GM10847 (cell line): ENCODE data around the gene AAK1.

Source experiments
- POLR2A ChIP-seq: IDR thresholded peaks from 2 replicates; pipeline ENCODE4 v1.6.1; 2011; ENCODE audit not compliant: insufficient read length; ENCODE audit errors: extremely low read depth

AAK1 gene

DNA sequence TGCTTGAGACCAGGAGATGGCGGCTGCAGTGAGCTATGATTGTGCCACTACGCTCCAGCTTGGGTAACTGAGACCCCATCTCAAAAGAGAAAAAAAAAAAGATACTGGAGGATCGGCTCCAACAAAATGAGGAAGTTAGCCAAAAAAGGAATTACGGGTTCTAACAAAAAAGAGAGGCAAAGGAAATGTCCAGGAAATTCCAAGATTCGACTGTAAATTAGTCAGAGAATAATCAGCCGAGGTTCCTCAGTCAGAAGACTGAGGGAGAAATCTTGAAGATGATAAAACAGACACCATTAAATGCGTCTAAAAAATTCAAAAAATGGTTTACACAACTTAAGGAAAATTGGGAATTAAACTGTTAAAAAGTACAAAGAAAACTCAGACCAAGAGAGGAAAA is 89.5 kb downstream of the AAK1 start:
- TF ChIP-seq POLR2A: no peak

DNA sequence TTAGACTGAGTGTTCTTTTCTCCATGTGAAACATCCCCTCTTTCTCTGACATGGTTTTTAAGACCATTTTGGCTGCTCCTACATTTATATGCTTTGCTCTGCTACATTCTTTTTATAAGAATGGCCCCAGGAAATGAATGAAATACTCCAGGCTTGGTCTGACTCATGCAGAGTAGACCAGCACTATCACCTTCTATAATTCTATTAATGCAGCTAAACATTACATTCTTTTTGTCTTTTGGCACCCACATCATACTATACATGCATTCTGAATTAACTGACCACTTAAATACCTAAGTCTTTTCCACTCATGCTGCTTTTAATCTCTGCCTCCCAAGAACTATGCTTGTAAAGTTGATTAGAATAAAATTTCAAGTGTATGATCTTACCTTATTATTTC is 94.1 kb downstream of the AAK1 start:
- no peak for TF ChIP-seq POLR2A

GRCh38 chr2:69547984-69548715 is 95.4 kb downstream of the AAK1 start:
- TF ChIP-seq POLR2A: no peak

DNA sequence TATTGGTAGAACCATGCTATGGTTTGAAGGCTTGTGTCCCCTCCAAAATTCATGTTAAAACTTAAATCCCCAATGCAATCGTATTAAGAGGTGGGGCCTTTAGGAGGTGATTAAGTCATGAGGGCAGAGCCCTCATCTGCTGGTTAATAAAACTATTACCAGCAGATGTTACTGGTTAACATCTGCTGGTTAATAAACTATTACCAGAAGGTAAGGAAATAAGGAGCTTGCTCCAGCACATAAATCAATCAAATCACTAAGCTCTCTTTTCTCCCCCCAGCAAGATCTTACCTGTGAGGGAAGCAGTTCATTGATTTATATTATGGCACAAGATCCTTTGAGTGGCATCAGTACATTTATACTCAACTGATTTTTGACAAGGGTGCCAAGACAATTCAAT is 96.9 kb downstream of the AAK1 start:
- no peak for TF ChIP-seq POLR2A

DNA sequence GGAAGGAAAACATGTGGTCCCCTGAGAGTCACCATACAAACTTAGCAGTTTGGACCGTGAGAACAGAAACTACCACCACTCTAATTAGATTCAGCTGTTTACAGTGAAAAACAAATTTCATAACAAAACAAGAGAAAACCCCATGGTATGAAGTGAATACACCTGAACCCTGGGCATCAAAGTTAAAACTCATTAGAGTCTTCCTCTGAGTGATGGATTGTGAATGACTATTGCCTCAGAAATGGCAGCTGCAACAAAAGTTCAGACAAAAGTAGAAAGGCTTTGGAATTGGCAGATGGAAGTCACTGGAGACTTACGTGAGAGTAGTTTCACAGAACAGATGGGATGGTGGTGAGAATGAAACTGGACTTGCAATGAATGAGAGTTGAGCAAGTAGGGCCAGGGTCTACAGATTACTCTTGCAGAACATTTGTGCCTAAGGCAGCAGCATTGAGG is 98.0 kb downstream of the AAK1 start:
- TF ChIP-seq POLR2A: no peak

DNA sequence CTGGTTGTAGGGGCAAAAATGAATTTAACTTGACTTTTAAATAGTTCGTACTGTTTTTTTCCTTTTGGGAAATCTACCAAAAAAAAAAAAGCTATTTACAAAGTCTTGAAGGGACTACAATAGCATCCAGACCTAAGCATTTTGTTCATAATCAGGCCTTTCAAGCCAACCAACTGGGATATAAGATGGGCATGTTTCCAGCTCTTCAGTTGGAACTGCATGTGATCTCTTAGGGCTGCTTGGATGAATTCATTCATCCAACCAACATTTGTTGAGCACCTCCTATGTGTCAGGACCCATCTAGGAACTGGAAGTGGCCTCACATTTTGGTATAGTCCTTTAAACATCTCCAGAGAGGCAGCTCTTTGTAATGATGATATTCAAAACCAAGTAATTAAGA is 98.6 kb downstream of the AAK1 start:
- no peak for TF ChIP-seq POLR2A

- no peak for TF ChIP-seq POLR2A
These were observed 104.0 kb downstream of the AAK1 start for GRCh38 chr2:69539549-69539908.

DNA sequence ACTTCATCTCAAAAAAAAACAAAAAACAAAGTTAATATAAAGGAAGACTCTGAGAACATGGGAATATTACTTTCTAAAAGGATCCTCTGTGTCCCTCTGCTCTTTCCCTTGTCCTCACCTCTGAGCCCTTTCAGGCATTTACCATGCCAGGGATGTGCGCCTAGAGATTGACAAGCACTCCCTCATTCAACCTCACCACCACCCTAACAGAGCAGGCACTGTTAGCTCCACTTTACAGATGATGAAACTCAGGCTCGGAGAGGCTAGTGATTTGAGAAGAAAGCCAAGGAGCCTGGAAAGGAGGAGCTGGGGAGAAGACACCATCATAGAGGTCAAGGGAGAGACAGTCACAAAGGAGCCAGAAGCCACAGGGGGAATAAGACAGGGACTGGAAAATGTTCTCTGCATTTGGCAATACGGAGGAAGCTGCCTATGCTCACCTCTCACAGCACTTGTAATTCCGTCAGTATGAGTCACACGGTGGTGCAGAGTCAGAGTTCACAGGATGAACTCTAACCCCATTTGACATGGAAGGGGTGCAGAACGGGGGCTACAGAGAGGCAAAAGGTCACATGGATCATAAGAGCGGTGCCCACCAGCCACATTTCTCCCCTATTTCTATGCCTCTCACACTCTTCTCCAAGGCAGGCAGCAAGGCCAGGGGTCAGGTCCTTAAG is 104.5 kb downstream of the AAK1 start:
- TF ChIP-seq POLR2A: no peak

DNA sequence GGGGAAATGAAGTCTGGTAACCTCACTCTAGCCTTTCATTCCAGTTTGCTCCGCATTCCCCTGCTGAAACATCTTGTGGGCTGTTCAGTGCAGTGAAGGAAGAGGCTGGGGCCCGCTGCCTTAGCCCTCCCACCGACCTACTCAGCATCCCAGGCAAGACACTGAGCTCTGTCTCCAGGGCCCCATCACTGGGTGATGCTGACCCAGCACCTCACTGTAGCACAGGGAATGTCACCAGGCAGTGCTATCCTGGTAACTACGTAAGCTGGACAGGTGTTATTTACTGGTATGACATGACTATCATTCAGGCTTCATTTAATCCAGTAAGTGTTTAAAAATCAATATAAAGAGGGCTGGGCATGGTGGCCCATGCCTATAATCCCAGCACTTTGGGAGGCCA is 105.3 kb downstream of the AAK1 start:
- no peak for TF ChIP-seq POLR2A

GRCh38 chr2:69535817-69536241 is 107.7 kb downstream of the AAK1 start:
- no peak for TF ChIP-seq POLR2A

DNA sequence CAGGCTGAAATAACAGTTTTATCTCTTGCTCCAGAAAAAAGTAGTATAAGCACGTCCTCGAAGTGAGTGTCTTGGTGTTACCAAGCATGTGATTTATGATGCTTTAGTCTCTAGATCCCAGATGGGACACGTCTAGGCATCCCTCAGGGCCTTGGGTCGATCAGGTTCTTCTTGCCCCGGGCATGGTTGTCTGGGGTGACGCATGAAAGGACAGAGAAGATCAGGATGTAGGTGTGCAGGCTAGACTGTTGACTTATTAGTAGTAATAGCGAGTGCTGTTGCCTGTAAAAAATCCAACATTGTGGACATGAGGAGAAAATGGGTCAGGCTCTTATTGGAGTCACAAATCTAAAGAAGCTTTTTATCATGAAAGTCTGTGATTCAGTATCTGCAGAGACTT is 112.4 kb downstream of the AAK1 start:
- TF ChIP-seq POLR2A: no peak

DNA sequence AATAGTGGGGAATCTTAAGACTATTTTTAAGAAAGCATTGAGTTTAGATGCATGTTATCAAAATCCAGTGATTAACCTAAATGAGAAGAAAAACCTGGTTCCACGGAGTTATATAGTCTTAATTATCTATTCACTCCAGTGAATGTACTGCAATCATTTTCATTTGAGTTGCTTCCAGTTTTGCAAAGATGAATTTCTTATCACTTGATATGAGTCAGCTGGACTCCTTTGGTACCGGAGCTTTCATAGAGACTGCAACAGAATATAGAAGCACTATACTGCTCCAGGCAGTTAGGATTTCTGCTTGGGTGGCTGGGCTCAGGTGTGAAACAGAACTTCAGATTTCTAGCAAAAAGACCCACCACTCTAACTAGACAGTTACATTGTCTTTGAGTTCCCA is 114.1 kb downstream of the AAK1 start:
- no peak for TF ChIP-seq POLR2A

DNA sequence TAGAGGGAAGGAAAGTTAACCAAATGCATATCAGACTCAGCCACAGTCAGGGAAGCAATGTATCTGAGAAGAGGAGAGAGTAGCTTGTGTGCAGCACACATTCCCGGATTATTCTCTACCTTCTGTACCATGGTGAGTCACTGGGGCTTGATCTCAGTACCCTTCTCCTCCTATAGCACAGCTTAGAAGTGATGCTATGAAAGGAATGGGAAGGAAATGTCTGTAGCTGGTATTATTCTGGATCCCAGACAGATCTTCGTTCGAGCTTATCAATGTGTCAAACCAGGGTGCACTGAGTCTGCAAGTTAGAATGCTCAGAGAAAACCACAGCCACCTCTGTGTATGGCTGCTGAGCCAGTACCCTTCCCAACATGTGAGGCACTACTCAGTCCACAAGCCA is 118.3 kb downstream of the AAK1 start:
- no peak for TF ChIP-seq POLR2A

DNA sequence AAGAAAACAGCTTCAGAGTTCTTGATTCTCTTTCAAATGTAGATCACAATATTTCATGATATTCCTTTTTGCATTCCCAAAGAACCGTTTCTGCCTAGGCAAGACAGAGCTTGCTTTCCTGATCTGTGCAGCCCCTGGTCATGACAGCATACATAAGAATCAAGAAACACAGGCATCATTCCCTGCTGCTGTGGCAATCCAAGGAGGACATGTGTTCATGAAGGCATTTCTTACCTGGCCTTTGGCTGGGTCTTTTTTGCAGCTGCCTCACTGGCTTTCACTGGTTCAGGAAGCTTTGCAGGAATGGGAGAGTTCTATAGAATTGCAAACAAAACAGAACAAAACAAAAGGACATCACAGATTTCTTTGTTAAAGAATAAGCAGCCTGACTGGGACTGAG is 118.7 kb downstream of the AAK1 start:
- TF ChIP-seq POLR2A: no peak

- TF ChIP-seq POLR2A: no peak
These were observed 121.8 kb downstream of the AAK1 start for GRCh38 chr2:69521747-69522146.

DNA sequence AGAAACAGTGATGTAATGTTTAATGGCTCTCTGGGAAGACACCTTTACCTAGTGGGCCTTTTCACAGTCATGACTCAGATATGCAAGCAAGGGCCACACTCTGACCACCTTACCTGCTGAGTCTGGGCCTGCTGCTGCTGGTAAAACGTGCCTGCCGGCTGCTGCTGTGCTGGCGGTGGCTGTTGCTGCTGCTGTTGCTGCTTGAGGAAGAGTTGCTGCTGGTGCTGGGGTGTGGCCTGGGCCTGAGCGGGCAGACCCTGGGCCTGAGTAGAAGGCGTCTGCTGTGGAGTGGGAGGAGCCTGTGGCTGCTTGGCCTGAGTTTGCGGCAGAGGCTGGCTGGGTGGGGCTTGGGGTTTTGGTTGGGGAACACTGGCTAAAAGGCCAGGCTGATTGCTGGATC is 124.7 kb downstream of the AAK1 start:
- TF ChIP-seq POLR2A: no peak

DNA sequence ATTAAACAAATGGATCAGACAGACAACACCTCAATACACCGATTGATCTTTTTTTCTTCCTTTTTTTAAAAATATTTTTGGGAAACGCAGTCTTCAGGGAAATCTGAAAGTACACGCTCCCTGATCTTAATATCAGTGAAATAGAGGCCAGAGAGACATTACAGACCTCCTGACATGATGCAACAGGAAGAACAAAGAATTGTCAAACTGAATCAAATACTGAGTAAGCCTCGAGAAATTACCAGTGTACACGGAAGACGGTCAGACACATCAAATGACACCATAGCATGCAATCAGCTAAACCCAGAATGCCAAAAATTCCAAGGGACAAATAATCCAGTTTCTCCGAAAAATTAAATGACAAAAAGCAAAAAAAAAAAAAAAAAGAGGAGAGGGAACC is 126.1 kb downstream of the AAK1 start:
- no peak for TF ChIP-seq POLR2A
